HG03025 (cell line): ENCODE data around the gene NAA25.

Experiments
- ATAC-seq: cut with Tn5 transposase; IDR thresholded peaks from one replicate; pipeline ENCODE4 v1.9.1; 2021; ENCODE audit warnings: mild to moderate bottlenecking, moderate library complexity; ENCODE audit not compliant: unreplicated experiment, low FRiP score

The NAA25 gene

DNA sequence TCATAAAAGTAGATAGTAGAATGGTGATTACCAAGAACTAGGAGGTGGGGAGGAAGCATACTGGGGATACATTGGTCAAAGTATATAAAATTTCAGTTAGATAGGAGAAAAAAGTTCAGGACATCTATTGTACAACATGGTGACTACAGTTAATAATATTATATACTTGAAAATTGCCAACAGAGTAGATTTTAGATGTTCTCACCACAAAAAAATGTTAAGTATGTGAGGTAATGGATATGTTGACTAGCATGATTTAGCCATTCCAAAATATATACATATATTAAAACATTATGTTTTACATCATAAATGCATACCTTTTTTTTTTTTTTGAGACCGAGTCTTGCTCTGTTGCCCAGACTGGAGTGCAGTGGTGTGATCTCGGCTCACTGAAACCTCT, 126.6 kb downstream of the NAA25 start:
- ATAC-seq = no peak

- ATAC-seq = no peak
Measured at GRCh38 chr12:111980598-111980997, 128.0 kb downstream of the NAA25 start.

DNA sequence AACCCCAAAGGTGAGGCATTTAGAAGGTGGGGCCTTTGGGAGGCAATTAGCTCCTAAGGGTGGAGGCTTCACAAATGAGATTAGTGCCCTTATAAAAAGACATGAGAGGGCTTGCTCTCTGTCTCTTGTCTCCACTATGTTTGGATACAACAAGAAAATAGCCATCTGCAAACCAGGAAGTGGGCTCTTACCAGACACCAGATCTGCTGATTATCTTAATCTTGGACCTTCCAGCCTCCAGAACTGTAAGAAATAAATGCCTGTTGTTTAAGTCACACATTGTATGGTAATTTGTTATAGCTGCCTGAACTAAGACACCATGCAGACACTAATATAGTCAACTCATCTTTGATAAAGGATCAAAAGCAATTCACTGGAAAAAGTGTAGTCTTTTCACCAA, 130.0 kb downstream of the NAA25 start:
- ATAC-seq = no peak

DNA sequence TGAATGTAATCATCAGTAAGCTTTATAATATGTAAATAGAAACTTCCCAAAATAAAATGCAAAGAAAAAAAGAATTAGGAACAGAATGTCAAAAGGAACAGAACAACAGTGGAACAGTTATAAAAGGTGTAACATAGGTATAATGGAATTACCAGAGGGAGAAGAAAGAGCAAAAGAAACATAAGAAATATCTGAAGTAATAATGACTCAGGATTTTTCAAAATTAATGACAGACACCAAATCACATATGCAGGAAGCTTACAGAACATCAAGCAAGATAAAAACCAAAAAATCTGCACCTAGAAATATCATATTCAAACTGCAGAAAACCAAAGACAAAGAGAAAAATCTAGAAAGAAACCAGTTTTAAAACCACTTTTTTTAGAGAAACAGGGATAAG, 131.7 kb downstream of the NAA25 start:
- no peak for ATAC-seq
